Suprapubic skin (tissue), 4 donors: ENCODE measurements around the gene OTUD6A. TPM values are rescaled to one million over a fixed set of nuclear protein-coding genes. Genes with fewer than 3 reads are reported as not detected.

Source experiments
- DNase-seq, 2 donors: peaks; one replicate each; pipeline ENCODE4 v3.0.0-alpha.2; 2019; ENCODE audit warnings: low spot score in 2 of 2
- H3K27ac ChIP-seq: fragments of 200-600 bp; sonication (generic); one replicate; pipeline ENCODE4 v1.5.1; 2019
- H3K27me3 ChIP-seq: fragments of 200-600 bp; sonication (generic); one replicate; pipeline ENCODE4 v1.5.1; 2019
- H3K36me3 ChIP-seq: fragments of 200-600 bp; sonication (generic); one replicate; pipeline ENCODE4 v1.5.1; 2019
- H3K4me1 ChIP-seq: fragments of 200-600 bp; sonication (generic); one replicate; pipeline ENCODE4 v1.5.1; 2019
- H3K4me3 ChIP-seq: fragments of 200-600 bp; sonication (generic); one replicate; pipeline ENCODE4 v1.5.1; 2019; ENCODE audit warnings: mild to moderate bottlenecking
- H3K9me3 ChIP-seq: fragments of 200-600 bp; sonication (generic); one replicate; pipeline ENCODE4 v1.5.1; 2019
- EP300 ChIP-seq: sonication (generic); formaldehyde crosslinking; IDR thresholded peaks from one replicate; pipeline ENCODE4 v1.6.1; 2017; ENCODE audit warnings: antibody characterized with exemption
- POLR2A ChIP-seq, 2 donors: fragments of 450-650 bp; IDR thresholded peaks; one replicate each; pipeline ENCODE4 v1.6.1; 2017; ENCODE audit warnings: antibody characterized with exemption in 2 of 2, mild to moderate bottlenecking in 2 of 2, moderate library complexity in 2 of 2
- POLR2AphosphoS5 ChIP-seq, 3 donors: sonication (generic); formaldehyde crosslinking; IDR thresholded peaks; one replicate each; pipeline ENCODE4 v1.6.1; 2017; ENCODE audit warnings: antibody characterized with exemption in 3 of 3
- WGBS: methylation state at CpG from one replicate; pipeline ENCODE4 v1.1.5; 2018; 5-methylcytosine and 5-hydroxymethylcytosine counted together
- total RNA-seq, 4 donors: library from RNA; depleted of rRNA; stranded (reverse); fragments of >200 nt; gene quantifications; one replicate each; pipeline ENCODE4 v1.1.0, GENCODE V29; 2016
- TF ChIP-seq, protein P1 (sequence below), 2 donors: fragments of 200-600 bp in 1 of 2; fragments of 450-650 bp in 1 of 2; sonication (generic) in 1 of 2; IDR thresholded peaks; one replicate each; pipeline ENCODE4 v1.5.1; 2016 to 2019; ENCODE audit warnings: antibody characterized with exemption in 2 of 2, mild to moderate bottlenecking in 1 of 2, moderate library complexity in 1 of 2

The OTUD6A gene
- total RNA-seq, 4 donors from 2014 or later: not detected

DNA sequence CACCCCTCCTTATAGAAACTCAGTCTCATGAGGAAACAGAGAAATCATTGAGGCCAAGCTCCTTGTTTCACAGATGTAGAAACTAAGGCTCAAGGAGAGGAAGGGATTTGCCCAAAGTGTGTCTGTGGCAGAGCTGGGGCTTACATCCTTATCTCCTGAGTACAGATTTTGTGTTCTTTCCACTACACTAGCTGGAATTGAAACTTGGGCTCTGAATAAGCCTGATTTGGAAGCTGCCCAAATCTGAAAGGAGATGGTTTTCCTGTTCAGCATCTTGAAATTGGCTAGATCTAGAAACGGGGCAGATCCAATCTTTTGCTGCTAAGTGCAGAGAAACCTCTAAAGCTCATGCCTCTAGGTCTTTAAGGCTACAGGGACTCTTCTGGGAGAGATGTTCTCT, 36.8 kb upstream of the OTUD6A start:
- TF ChIP-seq POLR2A (IDR thresholded peaks at IDR 0.05): no peak
- no peak for TF ChIP-seq POLR2AphosphoS5 (IDR thresholded peaks at IDR 0.05)
- TF ChIP-seq, protein P1, sequence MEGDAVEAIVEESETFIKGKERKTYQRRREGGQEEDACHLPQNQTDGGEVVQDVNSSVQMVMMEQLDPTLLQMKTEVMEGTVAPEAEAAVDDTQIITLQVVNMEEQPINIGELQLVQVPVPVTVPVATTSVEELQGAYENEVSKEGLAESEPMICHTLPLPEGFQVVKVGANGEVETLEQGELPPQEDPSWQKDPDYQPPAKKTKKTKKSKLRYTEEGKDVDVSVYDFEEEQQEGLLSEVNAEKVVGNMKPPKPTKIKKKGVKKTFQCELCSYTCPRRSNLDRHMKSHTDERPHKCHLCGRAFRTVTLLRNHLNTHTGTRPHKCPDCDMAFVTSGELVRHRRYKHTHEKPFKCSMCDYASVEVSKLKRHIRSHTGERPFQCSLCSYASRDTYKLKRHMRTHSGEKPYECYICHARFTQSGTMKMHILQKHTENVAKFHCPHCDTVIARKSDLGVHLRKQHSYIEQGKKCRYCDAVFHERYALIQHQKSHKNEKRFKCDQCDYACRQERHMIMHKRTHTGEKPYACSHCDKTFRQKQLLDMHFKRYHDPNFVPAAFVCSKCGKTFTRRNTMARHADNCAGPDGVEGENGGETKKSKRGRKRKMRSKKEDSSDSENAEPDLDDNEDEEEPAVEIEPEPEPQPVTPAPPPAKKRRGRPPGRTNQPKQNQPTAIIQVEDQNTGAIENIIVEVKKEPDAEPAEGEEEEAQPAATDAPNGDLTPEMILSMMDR (IDR thresholded peaks at IDR 0.05): no peak
- no peak for TF ChIP-seq EP300
- 15% methylated on average over 1 of the region's 1 CpG for WGBS
- DNase-seq: no peak

DNA sequence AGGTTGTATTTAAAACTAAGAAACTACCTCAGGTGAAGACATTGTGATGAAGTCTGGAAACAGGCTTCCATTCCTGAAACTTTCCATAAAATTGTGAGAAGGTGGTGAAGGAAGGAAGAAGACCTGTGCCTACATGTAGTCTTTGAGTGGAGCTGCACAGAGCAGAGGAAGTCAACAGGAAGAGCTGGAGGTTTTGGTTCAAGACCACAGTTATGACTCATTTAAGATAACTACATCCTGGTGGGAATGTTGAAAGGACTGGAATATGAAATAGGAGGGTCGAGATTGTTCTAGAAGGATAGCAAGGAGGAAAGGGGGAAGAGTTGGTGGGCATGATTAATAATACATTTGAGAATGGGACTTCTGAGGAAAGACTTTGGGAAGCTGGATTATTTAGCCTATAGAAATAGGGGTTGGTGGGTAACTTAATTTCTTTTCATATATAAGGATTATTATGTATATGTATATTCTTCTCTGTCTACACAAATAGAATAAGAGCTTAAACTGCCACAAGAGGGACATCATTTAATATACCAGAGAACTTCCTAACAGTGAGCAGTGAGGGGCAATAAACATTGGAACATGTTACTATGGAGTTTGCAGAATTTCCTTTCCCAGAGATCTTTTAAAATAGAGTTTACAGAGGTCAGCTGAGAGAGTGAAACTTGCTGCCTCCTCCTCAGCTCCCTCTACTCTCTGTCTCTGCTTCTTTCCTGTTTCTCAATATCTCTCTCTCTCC, 36.0 kb upstream of the OTUD6A start:
- Histone ChIP-seq H3K9me3 (no peaks in the 10 kb centered on the region), H3K27ac (no peak overlapping the region), H3K36me3 (no peaks in the 10 kb centered on the region), H3K4me1 (no peaks in the 10 kb centered on the region), H3K27me3 (no peaks in the 10 kb centered on the region), H3K4me3 (no peak overlapping the region)
- DNase-seq: no peak
- 58% methylated on average over 1 of the region's 1 CpG for WGBS
- no peak for TF ChIP-seq EP300
- TF ChIP-seq POLR2A (IDR thresholded peaks at IDR 0.05): no peak
- TF ChIP-seq POLR2AphosphoS5 (IDR thresholded peaks at IDR 0.05): no peak
- TF ChIP-seq, protein P1 (IDR thresholded peaks at IDR 0.05): no peak

More for the DNA sequence above, 36.8 kb upstream of the OTUD6A start:
- Histone ChIP-seq H3K36me3 (no peaks in the 10 kb centered on the region), H3K27me3 (no peaks in the 10 kb centered on the region), H3K4me1 (no peaks in the 10 kb centered on the region), H3K9me3 (no peaks in the 10 kb centered on the region), H3K27ac (no peak overlapping the region), H3K4me3 (no peak overlapping the region)

DNA sequence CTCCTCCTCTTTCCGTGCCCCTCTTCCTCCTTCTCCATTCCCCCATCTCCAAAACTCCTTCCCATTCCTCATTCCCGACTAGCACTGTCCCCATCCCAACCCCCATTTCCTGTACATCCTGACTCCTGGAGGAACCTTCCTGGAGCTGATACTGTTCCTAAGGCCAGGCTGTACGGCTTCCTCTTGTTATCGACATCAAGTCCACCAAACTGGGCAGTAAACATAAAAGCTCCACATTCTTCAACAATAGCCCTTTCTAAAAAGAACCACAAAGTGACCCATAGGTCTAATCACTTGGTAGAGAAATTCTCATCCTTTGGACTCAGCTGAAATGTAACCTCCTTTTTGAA, 35.4 kb upstream of the OTUD6A start:
- TF ChIP-seq EP300 (no peak), POLR2AphosphoS5 (IDR thresholded peaks at IDR 0.05) (no peak), POLR2A (IDR thresholded peaks at IDR 0.05) (no peak)
- TF ChIP-seq, protein P1 (IDR thresholded peaks at IDR 0.05): no peak
- no peak for DNase-seq
- Histone ChIP-seq H3K27me3 (no peaks in the 10 kb centered on the region), H3K9me3 (no peaks in the 10 kb centered on the region), H3K27ac (no peak overlapping the region), H3K4me1 (no peaks in the 10 kb centered on the region), H3K36me3 (no peaks in the 10 kb centered on the region), H3K4me3 (no peak overlapping the region)
- WGBS: 79% methylated on average over 4 of the region's 4 CpGs

DNA sequence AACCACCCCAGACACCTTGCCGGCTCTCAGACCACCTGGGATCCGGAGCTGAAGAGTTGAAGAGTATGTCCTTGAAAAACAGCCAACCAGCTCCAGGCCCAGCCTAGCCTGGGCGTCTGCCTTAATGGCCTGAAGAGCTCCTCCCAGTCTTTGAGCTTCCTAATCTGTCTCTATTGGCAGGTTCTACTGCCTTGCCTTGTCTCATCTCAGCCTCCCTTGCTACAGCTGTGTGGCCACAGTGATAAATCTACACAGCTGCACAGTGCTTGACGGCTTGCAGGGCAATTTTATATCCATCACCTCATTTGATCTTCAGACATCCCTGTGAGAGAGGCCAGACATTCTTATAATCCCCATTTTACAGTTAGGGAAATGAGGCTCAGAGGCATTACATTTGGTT, 32.4 kb upstream of the OTUD6A start:
- Histone ChIP-seq H3K27ac (no peak overlapping the region), H3K9me3 (no peaks in the 10 kb centered on the region), H3K27me3 (no peaks in the 10 kb centered on the region), H3K4me3 (no peak overlapping the region), H3K4me1 (no peaks in the 10 kb centered on the region), H3K36me3 (no peaks in the 10 kb centered on the region)
- 37% methylated on average over 3 of the region's 4 CpGs for WGBS
- TF ChIP-seq POLR2A (IDR thresholded peaks at IDR 0.05) (no peak), POLR2AphosphoS5 (IDR thresholded peaks at IDR 0.05) (no peak), EP300 (no peak)
- TF ChIP-seq, protein P1 (IDR thresholded peaks at IDR 0.05): no peak
- no peak for DNase-seq

DNA sequence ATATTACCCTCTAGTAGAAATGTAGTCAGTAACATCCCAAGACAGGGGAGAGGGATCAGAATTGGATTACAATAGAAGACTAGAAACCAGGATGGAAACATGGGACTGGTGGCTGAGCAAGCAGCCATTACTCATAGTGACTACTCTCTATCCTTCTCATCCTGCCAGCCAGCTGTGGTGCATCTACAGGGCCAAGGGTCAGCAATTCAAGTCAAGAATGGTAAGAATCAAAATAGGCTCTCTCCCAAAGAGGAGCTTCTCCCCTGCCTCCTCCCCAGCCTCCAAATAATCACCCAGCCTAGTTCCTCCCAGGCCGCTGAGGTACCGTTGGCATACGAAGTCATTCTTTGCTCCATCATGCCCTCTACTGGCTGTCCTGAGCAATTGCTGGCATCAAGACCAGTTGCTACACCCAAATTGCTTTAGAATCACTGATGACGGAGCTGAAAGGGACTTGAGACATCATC, 31.9 kb upstream of the OTUD6A start:
- 24% methylated on average over 4 of the region's 4 CpGs for WGBS
- DNase-seq: no peak
- no peaks in the 10 kb centered on the region for H3K4me1 ChIP-seq
- H3K9me3 ChIP-seq: no peaks in the 10 kb centered on the region
- no peak overlapping the region for H3K4me3 ChIP-seq
- no peaks in the 10 kb centered on the region for H3K27me3 ChIP-seq
- TF ChIP-seq, protein P1 (IDR thresholded peaks at IDR 0.05): peak; percentile 39 to 60
- TF ChIP-seq POLR2A (IDR thresholded peaks at IDR 0.05): no peak
- no peaks in the 10 kb centered on the region for H3K36me3 ChIP-seq
- H3K27ac ChIP-seq: no peak overlapping the region
